HG02610 (cell line): Measurements from ENCODE around the gene UNK.
"Not testable (repeated sequence)": the region's sequence is repeated elsewhere in the genome, so short reads cannot be mapped to it uniquely, and the experiment has no call there.

Source experiments
- ATAC-seq: cut with Tn5 transposase; IDR thresholded peaks from one replicate; pipeline ENCODE4 v1.9.1; 2021; ENCODE audit warnings: mild to moderate bottlenecking, moderate library complexity; ENCODE audit not compliant: unreplicated experiment

The UNK gene

DNA sequence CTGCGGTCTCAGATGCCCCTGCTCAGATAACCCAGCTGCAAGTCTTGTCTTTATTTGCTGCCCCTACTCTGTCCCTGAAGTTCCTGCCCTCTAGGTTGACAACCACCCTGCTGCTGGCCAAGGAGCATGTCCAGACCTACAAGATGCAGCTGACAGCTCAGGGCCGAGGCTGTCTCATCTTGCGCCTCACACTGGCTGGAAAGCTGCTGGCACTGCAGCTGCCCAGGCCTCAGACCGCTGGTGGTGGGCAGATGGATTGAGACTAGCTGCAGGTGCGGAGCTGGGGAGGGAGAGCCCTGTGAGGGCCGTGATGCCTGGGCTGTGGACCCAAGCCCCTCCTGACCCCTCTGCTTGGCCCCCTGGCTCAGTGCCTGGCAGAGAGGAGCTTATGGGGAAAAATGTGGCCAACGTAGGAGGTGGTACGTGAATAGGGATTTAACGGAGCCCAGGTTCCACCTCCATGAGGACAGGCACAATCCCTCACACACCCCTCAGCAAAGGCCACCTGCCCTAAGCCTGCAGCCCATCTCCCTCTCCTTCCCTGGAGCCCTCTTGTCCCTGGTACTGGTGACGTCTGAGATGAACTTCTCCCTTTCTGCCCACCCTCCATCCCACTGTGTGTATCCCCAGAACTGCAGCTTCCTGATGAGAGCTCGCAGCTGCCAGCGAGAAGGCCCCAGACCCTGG is 11.3 kb upstream of the UNK start:
- no peak for ATAC-seq

DNA sequence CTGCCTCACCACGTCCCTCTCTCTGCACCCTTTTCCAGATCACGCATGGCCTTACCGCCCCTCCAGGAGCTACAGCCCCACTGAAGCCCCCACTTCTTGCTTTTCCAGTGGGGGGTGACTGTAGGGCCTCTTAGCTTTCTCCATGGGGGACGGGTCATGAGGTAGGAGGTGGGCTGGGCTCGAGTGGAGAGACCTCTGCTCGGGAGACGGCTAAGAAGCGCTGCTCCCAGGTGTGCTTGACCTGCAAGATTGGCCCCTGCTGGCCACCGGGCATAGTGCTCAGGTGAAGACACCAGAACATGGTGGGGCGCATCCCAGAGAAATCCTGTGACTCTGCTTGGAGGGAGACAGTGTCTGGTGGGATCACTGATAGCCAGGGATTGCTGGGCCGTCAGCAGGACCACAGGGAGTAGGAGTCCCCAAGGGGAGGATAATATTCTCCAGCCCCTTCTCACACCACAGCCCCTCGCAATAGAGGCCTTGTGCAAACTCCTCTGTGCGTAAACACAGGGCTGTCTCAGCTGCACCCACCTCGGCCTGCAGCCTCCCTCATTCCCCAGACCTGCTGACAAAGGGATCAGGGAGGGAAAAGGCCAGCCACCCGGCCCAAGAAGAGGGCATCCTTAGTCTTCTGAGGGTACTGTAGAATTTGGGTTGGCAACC is 10.7 kb upstream of the UNK start:
- ATAC-seq = no peak

DNA sequence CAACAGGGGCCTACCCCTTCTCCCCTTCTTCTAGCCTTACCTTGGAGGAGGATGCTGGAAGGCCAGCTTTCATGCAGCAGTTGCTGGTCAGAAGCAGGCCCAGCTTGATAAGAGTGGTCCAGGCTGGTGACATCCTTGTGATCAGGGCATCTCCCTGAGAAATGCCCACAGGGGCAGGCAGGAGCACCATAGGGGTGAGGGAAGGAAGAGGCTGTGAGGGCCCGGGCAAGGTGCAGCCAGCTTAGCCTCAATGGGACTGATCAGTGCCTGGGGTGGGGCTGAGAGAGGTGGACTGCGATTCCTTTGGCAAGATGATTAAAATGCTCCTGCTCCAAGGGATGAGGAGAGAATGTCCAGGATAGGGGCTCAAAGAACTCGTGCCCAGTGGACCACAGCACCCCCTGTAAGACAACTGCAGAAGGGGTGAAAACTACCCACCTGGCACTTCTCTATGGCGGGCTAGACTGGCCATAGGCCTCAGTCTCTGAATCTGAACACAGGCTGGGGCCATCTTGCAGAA is 10.1 kb upstream of the UNK start:
- ATAC-seq = no peak

DNA sequence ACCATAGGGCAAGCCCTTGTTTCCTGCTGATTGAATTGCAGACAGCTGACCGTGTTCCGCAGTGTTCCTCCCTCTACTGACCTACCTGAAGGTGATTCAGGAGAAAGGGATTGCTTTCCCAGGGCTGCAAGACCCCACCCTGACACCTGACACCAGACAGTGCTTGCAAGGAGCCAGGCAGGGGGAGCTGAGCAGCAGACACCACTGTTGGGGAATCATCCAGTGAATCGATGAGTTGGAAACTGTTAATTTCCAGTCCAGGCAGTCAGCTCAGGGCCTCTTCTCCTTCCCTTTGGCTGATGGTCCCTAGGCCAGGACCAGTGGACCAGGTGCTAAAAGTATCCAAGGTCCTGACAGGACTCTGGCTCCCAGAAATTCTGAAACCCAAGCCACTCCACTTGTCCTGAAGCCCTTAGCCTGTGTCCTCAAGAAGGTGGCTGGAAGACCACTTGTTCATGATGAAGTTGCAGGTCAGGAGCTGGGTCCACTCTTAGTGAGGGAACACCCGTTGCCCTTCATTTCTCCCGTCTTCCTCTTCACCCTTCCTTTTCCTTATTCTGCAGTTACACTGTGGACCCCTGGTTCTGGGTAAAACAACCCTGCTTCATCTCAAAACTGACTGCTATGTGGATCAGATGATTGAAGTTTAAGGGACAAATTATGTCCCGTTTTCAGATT is 9.5 kb upstream of the UNK start:
- ATAC-seq = no peak

DNA sequence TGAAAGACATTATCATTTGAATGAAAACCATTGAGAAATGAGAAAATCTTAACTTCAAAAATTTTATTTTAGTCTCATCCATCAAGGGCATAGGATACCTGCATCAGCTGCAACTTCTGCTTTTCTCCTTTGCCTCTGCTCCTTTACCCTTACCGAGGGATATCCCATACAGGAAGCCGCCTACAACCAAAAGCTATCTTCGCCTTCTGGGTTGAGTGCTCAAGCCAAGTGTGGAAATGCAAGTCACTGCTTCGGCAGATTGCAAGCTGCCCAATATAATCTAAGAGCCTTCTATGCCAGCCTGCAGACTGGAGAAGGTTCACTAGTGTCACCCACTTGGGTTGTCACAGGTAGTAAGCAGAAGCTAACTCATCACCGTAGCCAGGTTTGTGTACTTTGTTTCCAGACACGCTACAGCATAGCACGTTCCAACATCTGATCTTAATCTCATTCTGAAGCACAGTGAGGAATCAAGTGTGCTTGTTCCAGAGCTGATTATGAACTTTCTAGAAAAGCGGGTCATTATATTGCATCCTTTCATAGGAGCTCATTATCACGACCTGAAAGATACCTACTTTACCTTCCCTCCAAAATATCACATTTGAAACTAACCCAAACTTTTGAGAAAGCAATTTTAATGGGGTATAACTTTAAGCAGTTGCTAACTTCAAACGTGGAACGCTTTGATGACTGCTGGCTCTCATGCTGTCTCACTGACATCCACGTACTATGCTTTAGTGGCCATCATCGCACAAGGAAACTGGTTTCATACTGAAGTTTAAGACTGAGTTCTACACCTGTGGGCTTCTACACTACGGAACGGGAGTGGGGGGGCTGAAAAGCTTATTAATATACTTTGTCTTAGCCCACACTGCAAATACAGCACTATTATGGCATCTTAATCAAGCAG is 8.0 kb upstream of the UNK start:
- ATAC-seq = no peak

DNA sequence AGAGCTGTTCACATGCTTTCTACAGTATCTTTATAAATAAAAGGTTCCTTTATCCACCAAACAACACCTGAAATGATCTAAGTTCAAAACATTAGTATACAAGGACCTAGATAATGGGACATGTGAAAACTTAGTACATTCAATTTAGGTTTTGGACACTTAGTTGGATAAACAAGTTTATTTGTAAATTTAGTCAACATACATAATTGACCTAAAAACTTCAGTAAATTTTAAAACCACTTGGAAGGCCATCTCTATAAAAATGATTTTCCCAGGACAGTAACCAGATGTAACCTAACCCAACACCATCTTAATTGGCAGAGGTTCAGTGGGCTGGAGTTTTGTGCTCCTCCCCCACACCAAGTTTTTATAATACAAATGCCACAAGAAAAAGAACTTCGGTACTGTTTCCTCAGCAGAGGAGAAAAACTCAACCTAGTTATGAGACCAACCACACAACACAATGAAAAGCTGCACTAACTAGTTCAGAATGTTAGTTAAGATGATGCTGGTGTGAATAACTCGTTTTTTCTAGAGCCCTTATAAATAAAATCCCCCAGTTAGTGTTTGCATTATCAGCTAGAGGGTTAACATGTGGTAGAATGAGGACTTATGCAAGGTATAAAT is 7.2 kb upstream of the UNK start:
- no peak for ATAC-seq

DNA sequence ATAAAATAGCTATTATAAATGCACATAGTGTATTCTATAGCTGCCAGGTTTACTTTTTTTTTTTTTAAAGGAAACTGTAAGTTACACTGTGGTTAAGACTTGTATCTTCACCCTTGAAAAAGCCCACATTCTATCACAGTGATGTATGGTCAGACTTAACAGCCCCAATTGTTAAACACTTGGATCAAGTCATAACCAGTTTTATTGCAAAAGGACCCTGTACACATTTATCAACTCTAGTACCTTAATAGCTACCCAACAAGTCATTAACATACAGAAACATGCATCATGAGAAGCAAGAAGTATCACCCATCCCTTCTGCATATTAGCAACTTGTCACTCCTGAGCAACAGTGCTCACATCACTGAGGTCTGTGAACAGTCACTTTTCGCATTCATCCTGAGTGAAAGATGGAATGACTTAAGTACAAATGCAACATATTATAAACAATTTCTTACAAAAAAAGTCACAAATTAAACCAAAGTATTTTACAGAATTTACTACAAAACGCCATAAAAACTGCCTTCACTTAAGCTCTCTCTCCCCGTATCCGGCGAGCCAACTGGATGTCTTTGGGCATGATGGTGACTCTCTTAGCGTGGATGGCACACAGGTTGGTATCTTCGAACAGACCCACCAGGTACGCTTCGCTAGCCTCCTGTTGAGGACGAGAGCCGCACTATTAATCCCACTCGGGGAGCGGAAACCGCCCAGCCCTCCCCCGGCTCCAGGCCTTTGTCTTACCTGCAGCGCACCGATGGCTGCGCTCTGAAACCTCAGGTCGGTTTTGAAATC is 6.3 kb upstream of the UNK start:
- ATAC-seq = not testable (repeated sequence)

DNA sequence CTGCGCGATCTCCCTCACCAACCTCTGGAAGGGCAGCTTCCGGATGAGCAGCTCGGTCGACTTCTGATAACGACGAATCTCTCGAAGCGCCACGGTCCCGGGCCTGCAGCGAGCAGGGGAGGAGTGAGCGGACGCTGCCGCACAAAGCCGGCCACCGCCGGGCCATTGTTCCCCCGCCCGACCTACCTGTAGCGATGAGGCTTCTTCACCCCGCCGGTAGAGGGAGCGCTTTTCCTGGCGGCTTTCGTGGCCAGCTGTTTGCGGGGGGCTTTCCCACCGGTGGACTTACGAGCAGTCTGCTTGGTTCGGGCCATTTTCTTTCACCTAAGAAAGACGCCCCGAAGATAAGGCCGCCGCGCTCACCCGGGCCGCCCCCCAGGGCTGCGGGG is 5.8 kb upstream of the UNK start:
- ATAC-seq = peak; percentile 3

DNA sequence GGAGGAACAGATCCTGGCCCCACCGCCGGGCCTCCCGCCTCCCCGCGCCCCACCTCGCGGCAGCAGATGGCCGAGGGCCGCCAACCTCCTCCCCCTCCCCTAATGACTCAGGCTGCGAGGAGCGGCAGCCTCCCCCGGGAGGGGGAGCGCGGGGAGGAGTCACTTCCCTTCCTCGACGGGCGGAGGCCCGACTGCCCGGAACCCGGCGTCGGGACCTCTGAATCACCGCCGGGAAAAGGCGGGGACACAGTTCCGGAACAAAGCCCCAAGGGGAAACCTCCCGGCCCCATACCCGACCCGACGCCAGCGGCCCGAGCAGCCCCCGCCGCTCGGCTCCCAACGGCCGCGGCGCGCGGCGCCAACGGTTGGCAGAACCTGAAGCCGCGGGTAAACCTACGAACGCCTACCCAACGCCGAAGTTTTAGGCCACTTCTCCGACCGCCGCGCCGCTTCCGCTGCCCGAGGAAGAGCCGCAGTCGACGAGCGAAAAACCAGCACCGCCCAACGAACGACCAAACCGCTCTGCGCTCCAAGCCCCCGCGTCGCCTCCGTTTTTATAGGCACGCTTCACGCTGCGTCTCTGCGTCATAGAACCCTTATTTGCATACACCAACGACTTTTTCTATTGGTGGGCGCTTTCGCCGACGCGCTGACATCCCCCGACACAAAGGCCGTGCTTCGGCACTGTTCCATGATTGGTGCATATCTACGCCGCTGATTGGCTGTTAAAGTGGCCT is 5.2 kb upstream of the UNK start:
- ATAC-seq = peak; percentile 64

DNA sequence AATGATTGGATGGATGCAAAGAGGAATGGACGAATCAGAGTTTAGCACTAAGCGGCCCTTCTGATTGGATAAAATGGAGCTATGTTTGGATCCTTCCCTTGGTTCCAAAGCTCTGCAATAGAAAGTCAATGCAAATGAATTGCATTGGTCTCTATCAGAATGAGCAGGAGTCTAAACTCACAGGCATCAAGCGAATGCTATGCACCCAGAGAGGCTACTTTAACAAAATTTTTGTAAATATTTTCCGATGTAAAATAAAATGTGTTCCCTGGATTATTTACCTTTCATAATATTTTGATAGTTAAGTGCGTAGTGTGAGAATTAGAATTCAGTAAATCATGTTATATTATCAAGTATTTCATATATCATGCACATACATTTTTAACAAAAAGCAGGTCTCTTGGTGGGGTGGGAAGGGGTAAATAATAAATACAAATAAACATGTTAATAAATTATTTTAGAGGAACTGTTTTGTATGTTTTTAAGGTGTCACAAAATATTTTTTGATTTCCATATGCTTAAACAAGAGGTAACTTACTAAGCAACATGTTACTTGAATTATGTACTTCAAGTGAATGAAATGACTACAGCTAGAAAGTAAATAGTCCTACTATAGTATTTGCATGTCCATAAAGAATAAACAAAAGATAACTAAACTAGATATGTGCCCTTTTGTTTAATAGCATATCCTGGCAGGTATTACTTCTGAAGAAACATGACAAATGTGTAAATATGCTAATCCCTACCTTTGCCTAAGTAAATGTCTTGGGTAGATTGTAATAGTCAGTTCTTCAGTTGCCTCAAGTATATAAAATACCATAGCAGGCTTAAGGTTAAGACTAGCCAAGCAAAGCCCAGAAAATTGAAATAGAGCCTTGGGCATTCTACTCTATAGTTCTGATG is 4.4 kb upstream of the UNK start:
- no peak for ATAC-seq

DNA sequence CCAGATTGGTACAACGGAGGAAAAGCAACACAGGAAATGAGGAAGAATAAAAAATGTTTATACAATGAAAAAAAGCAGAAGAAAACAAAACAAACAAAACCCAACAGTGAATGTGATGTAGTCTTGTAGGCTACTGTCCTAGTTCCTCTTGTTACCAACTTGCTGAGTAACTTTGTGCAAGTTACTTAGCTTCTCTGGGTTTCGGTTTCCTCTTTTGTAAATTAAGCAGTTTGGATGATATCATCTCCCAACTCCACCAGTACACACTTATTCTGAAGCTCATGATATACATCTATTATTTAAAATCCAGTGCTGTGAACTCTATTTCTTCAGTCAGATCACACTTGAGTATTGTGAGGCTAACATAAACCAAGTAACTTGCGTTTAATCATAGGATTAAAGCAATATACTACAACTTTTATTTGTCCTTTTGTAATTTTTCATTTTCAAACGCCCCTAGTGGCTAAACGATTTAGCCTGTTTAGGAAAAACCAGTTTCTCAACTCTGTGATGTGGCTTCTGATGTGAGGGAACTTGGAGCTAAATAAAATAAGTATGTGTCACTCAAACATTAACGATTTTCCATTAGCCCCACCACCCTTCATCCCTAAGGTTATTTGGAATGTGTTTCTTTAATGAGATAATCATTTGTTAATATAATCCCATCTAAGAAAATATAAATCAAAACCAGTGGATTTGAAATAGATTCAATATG is 1.4 kb upstream of the UNK start:
- ATAC-seq = peak; percentile 26

DNA sequence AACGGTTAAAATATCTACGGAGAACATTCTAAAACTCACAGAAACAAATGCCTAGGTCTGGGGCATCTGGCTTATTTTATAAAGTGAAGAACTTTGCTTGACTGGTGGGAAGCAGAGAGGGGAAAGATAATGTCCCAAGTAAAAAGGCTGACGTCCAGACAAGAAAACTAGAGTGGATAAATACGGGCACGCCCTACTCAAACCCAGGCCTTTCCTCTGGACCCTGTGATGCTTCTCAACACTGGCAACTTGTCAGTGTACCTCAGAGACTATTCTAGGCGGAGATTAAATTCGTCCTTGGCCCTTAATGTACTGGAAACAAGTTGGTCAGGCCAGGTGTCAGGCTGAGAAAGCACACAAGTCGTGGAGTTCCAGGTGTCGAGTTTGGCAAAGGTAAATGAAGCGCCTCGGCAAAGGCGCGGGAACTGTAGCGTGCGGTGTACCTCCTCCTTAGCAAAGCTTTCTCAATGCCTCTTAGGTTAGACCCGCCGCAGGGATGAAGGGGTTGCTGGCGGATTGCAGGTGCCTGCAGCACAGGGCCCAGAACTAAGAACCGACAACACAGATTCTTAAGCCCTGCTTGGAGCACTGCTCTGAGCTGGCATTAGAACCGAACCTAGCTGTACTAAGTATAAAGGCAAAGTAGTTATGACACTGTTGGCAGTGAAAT is 668 bp upstream of the UNK start:
- ATAC-seq = no peak

DNA sequence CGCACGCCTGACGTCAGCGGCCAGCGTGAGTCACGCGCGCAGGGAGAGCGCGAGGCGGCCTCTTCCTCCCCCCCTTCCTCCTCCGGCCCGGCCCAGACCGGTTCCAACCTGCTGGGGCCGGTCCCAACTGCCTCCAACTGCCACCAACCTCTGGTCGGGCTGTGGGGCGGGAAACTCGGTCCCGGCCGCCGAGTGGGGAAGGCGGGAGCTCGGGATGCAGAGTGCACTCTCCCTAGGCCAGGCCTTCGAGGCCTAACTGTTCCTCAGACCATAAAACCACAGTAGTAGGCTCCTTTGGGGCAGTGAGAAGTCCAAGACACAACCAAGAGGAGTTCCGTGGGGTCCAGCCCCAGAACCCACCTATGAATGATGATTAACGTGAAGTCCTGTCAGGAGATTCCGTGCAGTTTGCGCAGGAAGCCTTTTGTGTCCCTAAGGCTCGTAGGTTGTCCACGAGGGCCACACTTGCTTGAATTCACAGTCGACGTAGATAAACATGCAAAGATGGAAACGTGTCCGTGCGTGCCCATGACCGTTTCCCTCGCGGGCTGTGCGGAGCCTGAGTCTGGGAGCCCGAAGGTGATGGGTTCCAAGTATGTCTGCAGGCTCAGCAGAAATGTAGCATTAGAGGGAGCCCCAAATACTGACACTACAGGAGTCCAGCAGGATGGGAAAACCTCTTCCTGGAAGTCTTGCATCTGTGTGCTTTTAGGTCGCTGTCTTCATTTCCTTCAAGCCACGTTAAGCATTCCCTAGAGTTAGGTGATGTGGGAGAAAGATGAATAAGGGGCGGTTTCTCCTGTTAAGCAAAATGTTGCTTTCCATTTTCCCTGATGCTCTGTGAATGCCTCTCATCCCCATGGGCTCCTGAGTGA is 647 bp downstream of the UNK start:
- ATAC-seq = peak; percentile 60

DNA sequence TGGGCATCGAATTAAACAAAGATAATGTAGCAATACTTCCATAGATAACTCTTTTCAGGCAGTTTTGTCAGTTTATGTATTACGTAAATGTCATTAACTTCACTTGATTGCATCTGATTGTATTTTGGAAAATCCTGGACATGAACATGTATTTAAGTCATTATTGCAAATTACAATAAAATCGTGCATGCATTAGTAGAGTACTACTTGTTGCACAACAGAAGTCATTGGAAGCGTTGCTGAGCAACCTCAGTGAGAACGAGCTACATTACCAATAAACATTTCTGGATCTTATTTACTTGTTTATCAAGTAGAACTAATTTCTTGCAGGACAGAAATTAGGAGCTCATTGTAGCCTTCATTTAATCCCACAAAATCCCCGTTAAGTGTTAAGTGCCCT is 6.6 kb downstream of the UNK start:
- ATAC-seq = no peak

DNA sequence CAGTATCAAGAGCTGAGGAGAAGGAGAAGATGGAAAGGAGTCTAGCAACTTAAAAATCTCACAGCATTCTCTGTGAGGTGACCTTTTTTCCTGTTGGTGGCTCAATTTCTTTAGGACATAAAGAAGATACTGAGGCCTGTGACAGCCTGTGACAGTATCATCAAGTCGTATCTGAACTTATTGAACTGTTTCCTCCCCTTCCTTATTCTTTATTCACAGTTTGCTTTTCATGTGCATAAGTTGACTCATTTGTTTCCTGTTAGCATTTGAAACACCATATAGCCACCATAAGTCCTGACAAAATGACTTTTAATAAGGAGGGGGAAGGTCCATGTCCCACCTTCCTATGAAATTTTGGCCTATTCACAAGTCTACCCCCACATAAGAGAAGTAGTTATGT is 8.9 kb downstream of the UNK start:
- ATAC-seq = no peak
